HK-2 (cell line): Measurements from ENCODE around the gene FEN1.

Experiments used
- DNase-seq: peaks from one replicate; pipeline ENCODE4 v3.0.0-alpha.2; 2018; ENCODE audit not compliant: unreplicated experiment

FEN1 gene

DNA sequence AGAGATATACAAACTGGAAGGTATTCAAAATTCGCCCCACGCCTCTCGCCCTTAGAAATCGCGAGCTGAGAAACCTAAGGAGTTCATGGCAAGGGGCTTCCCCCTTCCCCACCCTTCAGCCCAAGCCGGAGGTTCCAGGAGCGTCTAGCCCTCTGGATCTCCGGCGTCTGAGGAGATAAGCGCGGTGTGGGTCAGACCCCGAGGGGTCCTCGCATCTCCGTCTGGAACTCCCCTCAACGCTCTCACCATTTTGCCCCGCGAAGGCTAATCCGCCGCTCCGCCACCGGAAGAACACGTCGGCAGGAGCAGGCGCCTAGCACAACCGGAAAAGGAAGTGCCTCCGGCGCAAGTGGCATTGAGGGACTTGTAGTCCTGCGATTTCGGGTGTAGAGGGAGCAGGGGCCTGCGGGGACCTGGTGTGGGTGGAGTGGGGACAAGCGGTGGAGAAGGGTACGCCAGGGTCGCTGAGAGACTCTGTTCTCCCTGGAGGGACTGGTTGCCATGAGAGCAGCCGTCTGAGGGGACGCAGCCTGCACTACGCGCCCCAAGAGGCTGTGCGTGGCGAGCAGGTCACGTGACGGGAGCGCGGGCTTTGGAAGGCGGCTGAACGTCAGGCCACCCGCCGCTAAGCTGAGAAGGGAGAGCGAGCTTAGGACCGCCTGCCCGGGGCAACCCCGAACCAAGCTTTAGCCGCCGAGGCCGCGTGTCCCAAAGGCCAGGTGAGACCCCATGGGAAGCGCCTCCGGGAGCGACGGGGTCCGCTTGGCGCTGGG lies at the start of gene FEN1, which contains the start of gene TMEM258:
TSS of gene FEN1 (plus strand) at position 602 of the 773 bp plus-strand sequence. CDS start 2,451 bp downstream, outside the sequence.
TSS of gene TMEM258 (minus strand) at position 290 of the 773 bp plus-strand sequence. CDS start at position 249, 41 bp downstream.
- DNase-seq: peak; percentile 87

- DNase-seq: no peak
Measured at GRCh38 chr11:61743486-61744095, 49.1 kb upstream of the FEN1 start.

DNA sequence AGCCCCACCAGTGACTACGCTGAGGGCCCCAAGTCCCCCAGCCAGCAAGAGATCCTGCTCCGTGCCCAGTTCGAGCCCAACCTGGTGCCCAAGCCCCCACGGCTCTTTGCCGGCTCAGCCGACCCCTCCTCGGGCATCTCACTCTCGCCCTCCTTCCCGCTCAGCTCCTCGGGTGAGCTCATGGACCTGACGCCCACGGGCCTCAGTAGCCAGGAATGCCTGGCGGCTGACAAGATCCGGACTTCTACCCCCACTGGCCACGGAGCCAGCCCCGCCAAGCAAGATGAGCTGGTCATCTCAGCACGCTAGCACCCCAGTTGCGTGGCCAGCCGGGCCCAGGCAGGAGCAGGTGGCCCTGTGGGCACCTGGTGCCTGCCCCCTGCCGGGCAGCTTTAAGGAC lies 48.5 kb upstream of the FEN1 start:
- DNase-seq: no peak

DNA sequence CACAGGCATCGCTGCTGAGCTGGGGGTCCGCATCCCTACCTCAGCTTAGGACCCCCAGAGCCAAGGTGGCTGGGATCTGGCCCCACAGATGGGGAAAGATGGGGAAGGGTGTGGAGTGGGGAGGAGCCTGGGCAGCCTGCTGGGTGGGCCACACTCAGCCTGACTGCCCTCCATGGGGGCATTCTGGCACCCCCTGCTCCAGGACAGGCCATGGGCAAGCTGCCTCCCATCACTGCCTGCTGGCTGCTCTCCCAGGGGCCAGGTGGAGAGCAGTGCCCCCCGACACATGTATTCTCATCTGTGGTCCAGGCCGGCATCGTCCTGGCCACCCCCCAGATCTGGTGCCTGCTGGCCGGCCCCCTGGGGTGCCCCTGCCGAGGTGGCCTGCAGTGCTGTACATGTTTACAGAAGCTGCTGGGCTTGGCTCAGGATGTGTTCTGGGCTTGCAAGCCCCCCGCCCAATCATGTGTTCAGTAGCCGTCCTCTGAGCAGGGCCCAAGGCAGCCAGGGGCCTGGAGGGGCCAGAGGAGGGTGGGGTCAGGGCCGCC lies 48.0 kb upstream of the FEN1 start:
- no peak for DNase-seq

- DNase-seq: no peak
Measured at GRCh38 chr11:61745781-61746441, 46.8 kb upstream of the FEN1 start.

- DNase-seq: no peak
Measured at GRCh38 chr11:61746442-61747191, 46.1 kb upstream of the FEN1 start.

GRCh38 chr11:61747192-61747966 lies 45.3 kb upstream of the FEN1 start:
- peak; percentile 78 for DNase-seq

- no peak for DNase-seq
Measured at GRCh38 chr11:61747967-61748285, 44.8 kb upstream of the FEN1 start.

DNA sequence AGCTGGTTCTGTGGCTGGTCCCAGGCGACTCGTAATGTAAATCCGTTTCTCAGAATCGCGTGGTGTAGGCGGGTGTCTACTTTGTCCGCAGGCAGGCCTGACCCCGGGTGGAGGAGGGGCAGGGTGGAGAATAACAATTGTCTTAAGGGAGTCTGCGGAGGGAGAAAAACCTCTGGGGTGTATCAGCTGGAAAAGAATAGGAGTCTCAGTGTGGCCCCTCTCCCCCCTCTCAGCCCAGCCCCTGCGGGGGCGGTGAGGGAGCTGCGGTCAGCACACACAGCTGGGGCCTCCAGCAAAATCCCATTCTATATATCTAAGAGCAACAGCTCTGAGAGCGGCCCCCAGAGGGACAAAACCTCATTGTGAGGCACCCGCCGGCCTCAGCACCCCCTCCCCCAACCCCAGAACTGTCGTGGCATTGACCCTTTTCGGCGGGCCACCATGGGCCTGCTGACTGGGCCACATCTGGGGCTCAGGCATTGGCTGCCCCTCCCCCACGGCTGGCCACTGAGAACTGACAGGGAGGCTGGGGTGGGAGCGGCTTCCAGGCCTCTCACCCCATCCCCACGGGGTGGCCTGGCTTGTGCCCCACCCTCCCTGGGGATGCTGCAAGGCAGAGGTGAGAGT lies 43.0 kb upstream of the FEN1 start:
- DNase-seq: no peak

DNA sequence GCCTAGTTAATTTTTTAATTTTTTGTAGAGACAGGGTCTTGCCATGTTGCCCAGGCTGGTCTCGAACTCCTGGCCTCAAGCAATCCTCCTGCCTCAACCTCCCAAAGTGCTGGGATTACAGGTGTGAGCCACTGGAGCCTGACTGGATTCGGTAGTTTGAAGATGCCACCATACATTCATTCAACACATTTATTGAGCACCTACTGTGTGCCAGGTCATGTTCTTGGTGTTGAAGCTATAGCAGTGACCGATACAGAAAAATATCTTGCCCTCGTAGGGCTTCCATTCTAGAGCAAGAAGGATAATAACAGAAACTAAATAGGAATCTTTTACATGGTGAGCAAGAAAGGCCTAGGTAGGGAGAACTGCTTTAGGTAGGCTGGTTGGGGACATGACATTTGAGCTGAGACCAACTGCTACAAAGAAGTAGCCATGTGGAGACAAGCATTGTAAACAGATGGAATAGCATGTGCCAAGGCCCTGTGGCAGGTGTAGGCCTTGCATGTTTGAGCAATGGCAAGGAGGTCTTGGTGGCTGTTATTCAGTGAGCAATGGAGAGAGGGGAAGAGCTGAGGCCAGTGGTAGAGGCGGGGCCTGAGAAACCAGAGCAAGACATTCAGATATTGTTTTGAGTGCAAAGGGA lies 42.0 kb upstream of the FEN1 start:
- no peak for DNase-seq

DNA sequence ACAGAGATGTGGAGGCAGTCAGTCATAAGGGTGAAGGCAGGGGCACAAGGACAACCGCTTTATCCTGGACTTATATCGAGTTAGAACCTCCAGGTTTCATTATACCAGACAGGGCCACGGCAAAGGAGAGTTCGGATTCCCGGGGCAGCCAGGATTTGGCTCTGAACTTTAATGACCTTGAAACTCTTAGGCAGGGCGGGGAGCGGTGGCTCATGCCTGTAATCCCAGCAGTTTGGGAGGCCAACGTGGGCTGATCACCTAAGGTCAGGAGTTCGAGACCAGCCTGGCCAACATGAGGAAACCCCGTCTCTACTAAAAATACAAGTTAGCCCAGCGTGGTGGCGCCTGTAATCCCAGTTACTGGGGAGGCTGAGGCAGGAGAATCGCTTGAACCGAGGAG lies 41.3 kb upstream of the FEN1 start:
- no peak for DNase-seq

GRCh38 chr11:61752117-61752924 lies 40.4 kb upstream of the FEN1 start, which contains the start of gene MYRF:
MYRF (plus strand) TSS chr11:61752636; CDS start chr11:61752745, 109 bp downstream.
- DNase-seq: peak; percentile 65

DNA sequence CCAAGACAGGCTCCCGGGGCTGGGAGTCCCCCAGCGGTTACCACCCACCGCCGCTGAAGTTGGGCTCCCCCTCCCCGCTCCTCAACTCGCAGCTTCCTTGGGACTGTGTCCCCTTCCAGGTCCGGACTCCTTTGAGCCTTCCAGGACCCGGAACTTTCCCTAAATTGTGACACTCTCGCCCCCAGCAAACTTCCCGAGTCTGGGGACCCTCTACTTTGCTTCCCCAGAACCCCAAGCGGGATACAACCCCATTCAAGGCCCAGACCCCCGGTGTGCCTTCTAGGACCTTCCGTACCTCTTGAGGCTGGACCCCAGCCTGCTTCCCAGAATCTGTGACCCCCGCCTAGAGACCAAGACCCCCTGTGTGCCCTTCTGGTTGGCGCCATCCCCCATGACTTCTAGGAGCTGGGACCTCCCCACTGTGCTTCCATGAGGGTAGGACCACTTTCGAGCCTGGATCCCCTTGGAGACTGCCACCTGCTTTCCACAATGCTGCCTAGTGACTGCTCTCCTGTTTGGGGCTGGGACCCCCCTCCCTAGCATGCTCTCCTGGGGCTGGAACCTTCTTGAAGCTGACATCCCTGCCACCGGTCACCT lies 39.7 kb upstream of the FEN1 start:
- no peak for DNase-seq

GRCh38 chr11:61753672-61754071 lies 39.0 kb upstream of the FEN1 start:
- DNase-seq: no peak

DNA sequence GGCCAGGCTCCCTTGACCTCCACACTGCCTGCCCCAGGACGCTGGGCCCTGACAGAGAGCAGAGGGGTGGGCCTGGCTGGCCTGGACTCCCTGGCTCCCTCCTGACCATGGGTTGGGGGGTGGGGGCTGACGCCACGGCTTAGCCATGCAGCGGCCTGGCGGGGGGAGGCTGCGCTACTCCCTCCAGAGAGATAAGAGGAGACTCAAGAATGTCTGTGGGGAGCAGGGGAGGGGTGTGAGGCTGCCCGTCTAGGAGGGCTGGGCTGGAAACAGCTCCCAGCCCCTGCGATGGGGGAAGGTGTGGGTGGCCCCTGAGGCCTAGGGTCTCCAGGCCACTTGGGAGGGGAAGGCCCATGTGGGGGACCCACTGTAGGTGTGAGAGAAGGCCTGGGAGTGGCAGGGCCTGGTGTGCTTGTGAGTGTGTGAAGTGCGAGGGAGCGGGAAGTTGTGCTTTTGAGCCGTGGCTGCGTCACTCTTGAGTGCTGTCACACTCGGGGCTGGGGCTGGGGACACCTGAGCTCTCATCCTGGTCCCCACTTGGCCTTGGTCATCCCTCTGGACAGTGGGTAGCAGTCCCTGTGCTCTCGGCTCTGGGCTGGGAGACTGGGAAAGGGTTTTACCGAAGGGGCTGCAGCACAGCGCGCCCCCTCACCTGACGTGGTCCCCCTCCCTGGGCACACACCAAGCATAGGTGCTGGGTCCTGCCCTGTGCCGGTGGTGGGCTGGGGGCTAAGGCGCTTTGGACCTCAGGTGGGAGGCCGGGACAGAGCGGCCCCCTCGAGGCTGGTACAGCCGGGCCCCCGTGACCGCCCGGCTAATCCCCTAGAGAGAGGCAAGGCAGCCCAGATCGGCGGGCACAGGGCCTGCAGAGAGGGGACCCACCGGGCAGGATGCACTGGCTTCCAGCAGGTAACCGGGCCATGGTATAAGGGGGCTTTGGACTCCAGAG lies 37.9 kb upstream of the FEN1 start:
- no peak for DNase-seq

DNA sequence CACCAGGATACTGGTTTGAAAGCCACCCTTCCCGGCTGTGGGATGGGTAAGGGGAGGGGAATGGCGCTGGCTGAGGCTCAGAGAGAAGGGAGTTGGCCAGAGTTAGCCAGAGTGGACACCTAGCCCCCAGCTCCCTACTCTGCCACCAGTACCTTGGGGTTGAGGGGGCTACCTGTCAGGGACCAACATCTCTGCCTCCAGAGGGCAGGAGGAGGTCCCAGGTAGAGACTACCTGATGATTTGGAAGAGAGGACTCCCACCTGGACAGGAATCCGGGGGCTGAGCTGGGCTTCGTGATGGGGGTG lies 36.6 kb upstream of the FEN1 start:
- no peak for DNase-seq

GRCh38 chr11:61756452-61757212 lies 36.1 kb upstream of the FEN1 start:
- DNase-seq: peak; percentile 80
